WTC11 (cell line): ENCODE measurements around the gene TLE4. TPM values are rescaled to one million over a fixed set of nuclear protein-coding genes. Genes with fewer than 3 reads are reported as not detected.

ENCODE experiments used
- ATAC-seq: fragments of 200-7000 bp; cut with Tn5 transposase; 2 replicates; pipeline ENCODE4 v1.10.0; 2021; ENCODE audit warnings: mild to moderate bottlenecking, moderate library complexity
- CTCF ChIA-PET: fragments of 300-600 bp; sonication (Branson Sonifier 250); formaldehyde crosslinking; loops from one replicate; lab custom pipeline; 2021; ENCODE audit warnings: antibody characterized with exemption; lab: Charles Lee
- POLR2A ChIA-PET: fragments of 350-600 bp; sonication (Branson Sonifier 250); formaldehyde crosslinking; loops from one replicate; lab custom pipeline; 2021; ENCODE audit warnings: antibody characterized with exemption; lab: Charles Lee
- DNase-seq: peaks from one replicate; pipeline ENCODE4 v3.0.0; 2021; ENCODE audit warnings: low spot score
- H3K27ac Mint-ChIP-seq: 2 replicates; pipeline ENCODE4 v1.8.0; 2021; ENCODE audit warnings: mixed read lengths
- H3K27me3 Mint-ChIP-seq: 2 replicates; pipeline ENCODE4 v1.8.0; 2021; ENCODE audit warnings: low read depth, mild to moderate bottlenecking, moderate library complexity, mixed read lengths
- H3K36me3 Mint-ChIP-seq: 2 replicates; pipeline ENCODE4 v1.8.0; 2021; ENCODE audit warnings: mixed read lengths
- H3K4me1 Mint-ChIP-seq: 2 replicates; pipeline ENCODE4 v1.8.0; 2022; ENCODE audit warnings: mixed read lengths
- H3K4me3 Mint-ChIP-seq: 2 replicates; pipeline ENCODE4 v1.8.0; 2021; ENCODE audit warnings: mild to moderate bottlenecking, moderate library complexity, mixed read lengths
- H3K9me3 Mint-ChIP-seq: 2 replicates; pipeline ENCODE4 v1.8.0; 2021; ENCODE audit warnings: mixed read lengths
- ESRRA ChIP-seq: sonication (generic); formaldehyde crosslinking; IDR thresholded peaks from 2 replicates; pipeline ENCODE4 v1.8.1; 2022; ENCODE audit warnings: mild to moderate bottlenecking, missing genetic modification reagents, borderline replicate concordance
- FOXK1 ChIP-seq: sonication (generic); formaldehyde crosslinking; IDR thresholded peaks from 2 replicates; pipeline ENCODE4 v1.8.0; 2022; ENCODE audit warnings: mild to moderate bottlenecking, moderate library complexity, missing genetic modification reagents
- GABPB1 ChIP-seq: sonication (generic); formaldehyde crosslinking; IDR thresholded peaks from 2 replicates; pipeline ENCODE4 v1.8.1; 2023; ENCODE audit warnings: mild to moderate bottlenecking, missing genetic modification reagents
- HMGA2 ChIP-seq: fragments of 250-450 bp; sonication (Bioruptor Pico); IDR thresholded peaks from 2 replicates; pipeline ENCODE4 v1.4.0; 2021; ENCODE audit warnings: mild to moderate bottlenecking, moderate library complexity
- IRF2 ChIP-seq: sonication (generic); formaldehyde crosslinking; IDR thresholded peaks from 2 replicates; pipeline ENCODE4 v1.8.0; 2022; ENCODE audit warnings: low read depth, missing genetic modification reagents, borderline replicate concordance
- JUN ChIP-seq: sonication (generic); formaldehyde crosslinking; IDR thresholded peaks from 2 replicates; pipeline ENCODE4 v1.8.0; 2023; ENCODE audit warnings: mild to moderate bottlenecking, missing genetic modification reagents
- KAT7 ChIP-seq: sonication (generic); formaldehyde crosslinking; IDR thresholded peaks from 2 replicates; pipeline ENCODE4 v1.8.1; 2023; ENCODE audit warnings: missing genetic modification reagents, mild to moderate bottlenecking, borderline replicate concordance
- RELA ChIP-seq: sonication (generic); formaldehyde crosslinking; IDR thresholded peaks from 2 replicates; pipeline ENCODE4 v1.8.1; 2022; ENCODE audit warnings: missing genetic modification reagents, mild to moderate bottlenecking, borderline replicate concordance
- RORB ChIP-seq: fragments of 250-450 bp; sonication (Bioruptor Pico); IDR thresholded peaks from 2 replicates; pipeline ENCODE4 v1.9.0; 2021; ENCODE audit warnings: mild to moderate bottlenecking
- SP1 ChIP-seq: sonication (generic); formaldehyde crosslinking; conservative IDR thresholded peaks from 2 replicates; pipeline ENCODE4 v1.8.1; 2022; ENCODE audit warnings: missing genetic modification reagents
- TEAD1 ChIP-seq: sonication (generic); formaldehyde crosslinking; IDR thresholded peaks from 2 replicates; pipeline ENCODE4 v1.8.0; 2022; ENCODE audit warnings: mild to moderate bottlenecking, missing genetic modification reagents
- ZNF138 ChIP-seq: sonication (generic); formaldehyde crosslinking; conservative IDR thresholded peaks from 2 replicates; pipeline ENCODE4 v1.8.1; 2022; ENCODE audit warnings: mild to moderate bottlenecking, moderate library complexity, missing genetic modification reagents
- ZNF219 ChIP-seq: sonication (generic); formaldehyde crosslinking; IDR thresholded peaks from 2 replicates; pipeline ENCODE4 v1.8.0; 2023; ENCODE audit warnings: missing genetic modification reagents, mild to moderate bottlenecking, borderline replicate concordance
- ZNF671 ChIP-seq: fragments of 250-450 bp; sonication (Bioruptor Pico); IDR thresholded peaks from 2 replicates; pipeline ENCODE4 v1.8.0; 2021; ENCODE audit warnings: mild to moderate bottlenecking
- total RNA-seq: library from RNA; stranded (reverse); gene quantifications from 3 replicates; pipeline ENCODE4 v1.2.3, GENCODE V29; 2021
- TF ChIP-seq, protein P1 (sequence below): fragments of 250-450 bp; sonication (Bioruptor Pico); IDR thresholded peaks from 2 replicates; pipeline ENCODE4 v2.1.2; 2022; ENCODE audit warnings: mild to moderate bottlenecking, moderate library complexity
- TF ChIP-seq, protein P2 (sequence below): fragments of 250-450 bp; sonication (Bioruptor Pico); IDR thresholded peaks from 2 replicates; pipeline ENCODE4 v1.9.0; 2021; ENCODE audit warnings: moderate library complexity, mild to moderate bottlenecking, inconsistent platforms, borderline replicate concordance
- TF ChIP-seq, protein P3 (sequence below): sonication (generic); formaldehyde crosslinking; IDR thresholded peaks from 2 replicates; pipeline ENCODE4 v1.8.1; 2023; ENCODE audit warnings: mild to moderate bottlenecking, missing genetic modification reagents, borderline replicate concordance
- TF ChIP-seq, protein P4 (sequence below): sonication (generic); formaldehyde crosslinking; IDR thresholded peaks from 2 replicates; pipeline ENCODE4 v1.8.1; 2022; ENCODE audit warnings: low read depth, missing genetic modification reagents, borderline replicate concordance
- TF ChIP-seq, protein P5 (sequence below): sonication (generic); formaldehyde crosslinking; IDR thresholded peaks from 2 replicates; pipeline ENCODE4 v1.8.0; 2023; ENCODE audit warnings: missing genetic modification reagents
- TF ChIP-seq, protein P6 (sequence below): fragments of 200-600 bp; IDR thresholded peaks from 2 replicates; pipeline ENCODE4 v1.8.0; 2022; ENCODE audit warnings: antibody characterized with exemption

Gene TLE4
- total RNA-seq, 1 experiment from 2014 or later, result 48.1 TPM

DNA sequence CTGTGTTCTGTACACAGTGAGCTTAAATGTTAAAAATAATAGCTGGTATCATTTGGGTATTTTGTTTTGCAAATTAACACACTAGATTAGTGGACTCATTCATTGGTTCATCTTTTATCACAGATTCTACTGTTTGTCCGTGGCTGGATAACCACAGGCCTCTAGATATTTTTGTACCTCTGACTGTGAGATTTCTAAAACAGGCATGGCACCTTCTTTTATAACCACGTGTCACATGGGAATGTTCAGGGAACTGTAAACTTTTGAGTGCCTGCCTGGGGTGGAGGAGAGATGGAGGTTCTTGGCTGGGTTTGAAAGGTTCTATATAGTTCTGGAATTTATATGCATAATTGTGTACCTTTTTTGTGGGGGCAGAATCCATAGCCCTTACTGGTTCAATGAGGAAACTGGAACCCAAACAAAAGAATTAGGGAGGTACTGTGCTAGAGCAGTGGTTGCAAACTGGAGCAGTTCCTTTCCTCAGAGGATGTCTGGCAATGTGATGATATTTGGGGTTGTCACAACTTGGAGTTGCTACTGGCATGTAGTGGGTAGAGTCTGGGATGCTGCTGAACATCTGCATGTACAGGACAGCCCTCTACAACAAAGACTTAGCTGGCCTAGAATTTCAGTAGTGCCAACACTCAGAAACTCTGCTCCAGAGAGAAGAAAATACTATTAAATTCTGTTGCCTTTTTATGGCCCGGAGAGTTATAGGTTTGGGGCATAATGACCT is 16.9 kb downstream of the TLE4 start:
- Mint-ChIP-seq H3K27ac (no peak overlapping the region), H3K27me3 (no peaks in the 10 kb centered on the region), H3K9me3 (no peaks in the 10 kb centered on the region), H3K4me1 (peaks cover 26% of the 10 kb centered on the region), H3K36me3 (peaks cover 5% of the 10 kb centered on the region), H3K4me3 (no peak overlapping the region)
- no peak for TF ChIP-seq FOXK1 (CRISPR knock-in tag)
- no peak for TF ChIP-seq RORB (CRISPR knock-in tag)
- TF ChIP-seq TEAD1 (CRISPR knock-in tag), result no peak
- no peak for TF ChIP-seq HMGA2 (CRISPR knock-in tag)
- TF ChIP-seq ZNF219, result no peak
- no peak for TF ChIP-seq ZNF138 (CRISPR knock-in tag)
- TF ChIP-seq ESRRA (CRISPR knock-in tag), result no peak
- TF ChIP-seq ZNF671 (CRISPR knock-in tag), result no peak
- no peak for ATAC-seq
- DNase-seq, result no peak
- CTCF ChIA-PET, result no interaction called here
- POLR2A ChIA-PET, result no interaction called here

DNA sequence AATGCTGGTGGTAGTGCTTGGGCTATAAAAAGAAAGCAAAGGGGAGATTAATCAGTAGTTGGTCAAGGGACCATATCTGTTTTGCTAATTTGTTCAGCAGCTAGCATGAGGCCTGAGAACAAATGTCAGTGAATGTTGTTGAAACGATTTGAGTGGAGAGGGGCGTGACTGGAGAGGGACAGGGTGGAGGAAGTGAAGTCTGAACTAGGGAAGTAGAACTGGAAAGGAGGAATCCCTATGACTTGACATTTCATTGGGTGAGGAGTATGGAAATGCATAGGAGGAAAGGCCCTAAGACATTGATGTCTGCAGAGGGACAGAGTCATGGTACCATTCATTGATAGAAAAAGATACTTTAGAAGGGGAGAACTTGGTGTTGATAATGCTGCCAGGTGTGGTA is 19.7 kb downstream of the TLE4 start:
- DNase-seq (no peak), ATAC-seq (no peak)
- ChIA-PET POLR2A (no interaction called here), CTCF (no interaction called here)
- Mint-ChIP-seq H3K4me1 (peaks cover 13% of the 10 kb centered on the region), H3K9me3 (no peaks in the 10 kb centered on the region), H3K27ac (no peak overlapping the region), H3K4me3 (no peak overlapping the region), H3K27me3 (no peaks in the 10 kb centered on the region), H3K36me3 (peaks cover 5% of the 10 kb centered on the region)
- TF ChIP-seq RELA (no peak), TEAD1 (CRISPR knock-in tag) (no peak), JUN (CRISPR knock-in tag) (no peak), GABPB1 (CRISPR knock-in tag) (no peak), IRF2 (CRISPR knock-in tag) (no peak)
- TF ChIP-seq, protein P1, sequence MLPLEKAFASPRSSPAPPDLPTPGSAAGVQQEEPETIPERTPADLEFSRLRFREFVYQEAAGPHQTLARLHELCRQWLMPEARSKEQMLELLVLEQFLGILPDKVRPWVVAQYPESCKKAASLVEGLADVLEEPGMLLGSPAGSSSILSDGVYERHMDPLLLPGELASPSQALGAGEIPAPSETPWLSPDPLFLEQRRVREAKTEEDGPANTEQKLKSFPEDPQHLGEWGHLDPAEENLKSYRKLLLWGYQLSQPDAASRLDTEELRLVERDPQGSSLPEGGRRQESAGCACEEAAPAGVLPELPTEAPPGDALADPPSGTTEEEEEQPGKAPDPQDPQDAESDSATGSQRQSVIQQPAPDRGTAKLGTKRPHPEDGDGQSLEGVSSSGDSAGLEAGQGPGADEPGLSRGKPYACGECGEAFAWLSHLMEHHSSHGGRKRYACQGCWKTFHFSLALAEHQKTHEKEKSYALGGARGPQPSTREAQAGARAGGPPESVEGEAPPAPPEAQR (CRISPR knock-in tag), result no peak

DNA sequence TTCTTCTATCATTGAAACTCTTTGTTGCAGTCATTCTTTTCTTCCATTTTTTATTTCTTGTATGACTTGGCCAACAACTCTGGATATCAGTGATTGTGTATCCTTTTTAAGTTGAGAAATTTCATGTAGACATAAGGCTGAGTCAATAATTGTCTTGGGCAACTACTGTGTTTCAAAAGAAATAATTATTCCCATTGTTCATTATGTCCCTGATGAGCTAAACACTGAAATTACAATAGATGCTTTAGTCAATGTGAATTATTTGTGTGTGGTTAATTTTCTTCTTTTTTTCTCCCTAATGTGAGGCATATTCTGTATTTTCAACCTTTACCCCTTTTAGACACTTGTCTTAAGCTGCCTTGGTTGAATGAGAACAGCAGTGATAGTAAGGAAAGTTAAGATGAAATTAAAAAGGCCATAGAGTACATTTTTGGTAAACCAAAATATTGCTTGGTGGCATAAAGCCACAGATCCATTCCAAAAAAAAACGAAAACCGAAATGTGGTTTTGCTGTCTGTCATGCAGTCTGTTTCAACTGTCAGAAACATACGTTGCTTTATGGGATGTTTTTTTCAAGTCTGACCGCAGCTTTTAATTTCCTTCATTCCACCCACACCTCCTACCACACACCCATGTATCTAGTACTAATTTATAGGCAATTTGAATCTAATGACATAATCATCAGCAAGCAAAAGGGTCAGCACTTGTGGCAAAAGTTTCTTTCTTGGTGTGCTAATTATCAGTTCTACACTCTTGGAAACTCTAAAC is 21.1 kb downstream of the TLE4 start:
- H3K27ac Mint-ChIP-seq, result no peak overlapping the region
- no peak for TF ChIP-seq KAT7 (CRISPR knock-in tag)
- no peak for TF ChIP-seq HMGA2 (CRISPR knock-in tag)
- TF ChIP-seq, protein P2, sequence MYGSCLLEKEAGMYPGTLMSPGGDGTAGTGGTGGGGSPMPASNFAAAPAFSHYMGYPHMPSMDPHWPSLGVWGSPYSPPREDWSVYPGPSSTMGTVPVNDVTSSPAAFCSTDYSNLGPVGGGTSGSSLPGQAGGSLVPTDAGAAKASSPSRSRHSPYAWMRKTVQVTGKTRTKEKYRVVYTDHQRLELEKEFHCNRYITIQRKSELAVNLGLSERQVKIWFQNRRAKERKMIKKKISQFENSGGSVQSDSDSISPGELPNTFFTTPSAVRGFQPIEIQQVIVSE (CRISPR knock-in tag), result no peak
- TF ChIP-seq, protein P3, sequence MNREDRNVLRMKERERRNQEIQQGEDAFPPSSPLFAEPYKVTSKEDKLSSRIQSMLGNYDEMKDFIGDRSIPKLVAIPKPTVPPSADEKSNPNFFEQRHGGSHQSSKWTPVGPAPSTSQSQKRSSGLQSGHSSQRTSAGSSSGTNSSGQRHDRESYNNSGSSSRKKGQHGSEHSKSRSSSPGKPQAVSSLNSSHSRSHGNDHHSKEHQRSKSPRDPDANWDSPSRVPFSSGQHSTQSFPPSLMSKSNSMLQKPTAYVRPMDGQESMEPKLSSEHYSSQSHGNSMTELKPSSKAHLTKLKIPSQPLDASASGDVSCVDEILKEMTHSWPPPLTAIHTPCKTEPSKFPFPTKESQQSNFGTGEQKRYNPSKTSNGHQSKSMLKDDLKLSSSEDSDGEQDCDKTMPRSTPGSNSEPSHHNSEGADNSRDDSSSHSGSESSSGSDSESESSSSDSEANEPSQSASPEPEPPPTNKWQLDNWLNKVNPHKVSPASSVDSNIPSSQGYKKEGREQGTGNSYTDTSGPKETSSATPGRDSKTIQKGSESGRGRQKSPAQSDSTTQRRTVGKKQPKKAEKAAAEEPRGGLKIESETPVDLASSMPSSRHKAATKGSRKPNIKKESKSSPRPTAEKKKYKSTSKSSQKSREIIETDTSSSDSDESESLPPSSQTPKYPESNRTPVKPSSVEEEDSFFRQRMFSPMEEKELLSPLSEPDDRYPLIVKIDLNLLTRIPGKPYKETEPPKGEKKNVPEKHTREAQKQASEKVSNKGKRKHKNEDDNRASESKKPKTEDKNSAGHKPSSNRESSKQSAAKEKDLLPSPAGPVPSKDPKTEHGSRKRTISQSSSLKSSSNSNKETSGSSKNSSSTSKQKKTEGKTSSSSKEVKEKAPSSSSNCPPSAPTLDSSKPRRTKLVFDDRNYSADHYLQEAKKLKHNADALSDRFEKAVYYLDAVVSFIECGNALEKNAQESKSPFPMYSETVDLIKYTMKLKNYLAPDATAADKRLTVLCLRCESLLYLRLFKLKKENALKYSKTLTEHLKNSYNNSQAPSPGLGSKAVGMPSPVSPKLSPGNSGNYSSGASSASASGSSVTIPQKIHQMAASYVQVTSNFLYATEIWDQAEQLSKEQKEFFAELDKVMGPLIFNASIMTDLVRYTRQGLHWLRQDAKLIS (CRISPR knock-in tag), result no peak
- no peak for TF ChIP-seq GABPB1 (CRISPR knock-in tag)
- TF ChIP-seq, protein P4, sequence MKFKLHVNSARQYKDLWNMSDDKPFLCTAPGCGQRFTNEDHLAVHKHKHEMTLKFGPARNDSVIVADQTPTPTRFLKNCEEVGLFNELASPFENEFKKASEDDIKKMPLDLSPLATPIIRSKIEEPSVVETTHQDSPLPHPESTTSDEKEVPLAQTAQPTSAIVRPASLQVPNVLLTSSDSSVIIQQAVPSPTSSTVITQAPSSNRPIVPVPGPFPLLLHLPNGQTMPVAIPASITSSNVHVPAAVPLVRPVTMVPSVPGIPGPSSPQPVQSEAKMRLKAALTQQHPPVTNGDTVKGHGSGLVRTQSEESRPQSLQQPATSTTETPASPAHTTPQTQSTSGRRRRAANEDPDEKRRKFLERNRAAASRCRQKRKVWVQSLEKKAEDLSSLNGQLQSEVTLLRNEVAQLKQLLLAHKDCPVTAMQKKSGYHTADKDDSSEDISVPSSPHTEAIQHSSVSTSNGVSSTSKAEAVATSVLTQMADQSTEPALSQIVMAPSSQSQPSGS, result no peak
- no peak for TF ChIP-seq SP1
- TF ChIP-seq, protein P5, sequence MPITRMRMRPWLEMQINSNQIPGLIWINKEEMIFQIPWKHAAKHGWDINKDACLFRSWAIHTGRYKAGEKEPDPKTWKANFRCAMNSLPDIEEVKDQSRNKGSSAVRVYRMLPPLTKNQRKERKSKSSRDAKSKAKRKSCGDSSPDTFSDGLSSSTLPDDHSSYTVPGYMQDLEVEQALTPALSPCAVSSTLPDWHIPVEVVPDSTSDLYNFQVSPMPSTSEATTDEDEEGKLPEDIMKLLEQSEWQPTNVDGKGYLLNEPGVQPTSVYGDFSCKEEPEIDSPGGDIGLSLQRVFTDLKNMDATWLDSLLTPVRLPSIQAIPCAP (CRISPR knock-in tag), result no peak
- TF ChIP-seq, protein P6, sequence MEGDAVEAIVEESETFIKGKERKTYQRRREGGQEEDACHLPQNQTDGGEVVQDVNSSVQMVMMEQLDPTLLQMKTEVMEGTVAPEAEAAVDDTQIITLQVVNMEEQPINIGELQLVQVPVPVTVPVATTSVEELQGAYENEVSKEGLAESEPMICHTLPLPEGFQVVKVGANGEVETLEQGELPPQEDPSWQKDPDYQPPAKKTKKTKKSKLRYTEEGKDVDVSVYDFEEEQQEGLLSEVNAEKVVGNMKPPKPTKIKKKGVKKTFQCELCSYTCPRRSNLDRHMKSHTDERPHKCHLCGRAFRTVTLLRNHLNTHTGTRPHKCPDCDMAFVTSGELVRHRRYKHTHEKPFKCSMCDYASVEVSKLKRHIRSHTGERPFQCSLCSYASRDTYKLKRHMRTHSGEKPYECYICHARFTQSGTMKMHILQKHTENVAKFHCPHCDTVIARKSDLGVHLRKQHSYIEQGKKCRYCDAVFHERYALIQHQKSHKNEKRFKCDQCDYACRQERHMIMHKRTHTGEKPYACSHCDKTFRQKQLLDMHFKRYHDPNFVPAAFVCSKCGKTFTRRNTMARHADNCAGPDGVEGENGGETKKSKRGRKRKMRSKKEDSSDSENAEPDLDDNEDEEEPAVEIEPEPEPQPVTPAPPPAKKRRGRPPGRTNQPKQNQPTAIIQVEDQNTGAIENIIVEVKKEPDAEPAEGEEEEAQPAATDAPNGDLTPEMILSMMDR, result no peak

More for the DNA sequence above, 21.1 kb downstream of the TLE4 start:
- no peaks in the 10 kb centered on the region for H3K9me3 Mint-ChIP-seq
- ChIA-PET POLR2A (no interaction called here), CTCF (no interaction called here)
- no peak overlapping the region for H3K4me3 Mint-ChIP-seq
- no peak for DNase-seq
- H3K27me3 Mint-ChIP-seq, result no peaks in the 10 kb centered on the region
- peaks cover 6% of the 10 kb centered on the region; the same call in 1 of the 2 replicates for H3K36me3 Mint-ChIP-seq
- peaks cover 13% of the 10 kb centered on the region for H3K4me1 Mint-ChIP-seq
- no peak for ATAC-seq
